ENCODE measurements around the gene PMS2.
"Not testable (repeated sequence)": the region's sequence is repeated elsewhere in the genome, so short reads cannot be mapped to it uniquely, and the experiment has no call there.

PMS2 gene, protein sequence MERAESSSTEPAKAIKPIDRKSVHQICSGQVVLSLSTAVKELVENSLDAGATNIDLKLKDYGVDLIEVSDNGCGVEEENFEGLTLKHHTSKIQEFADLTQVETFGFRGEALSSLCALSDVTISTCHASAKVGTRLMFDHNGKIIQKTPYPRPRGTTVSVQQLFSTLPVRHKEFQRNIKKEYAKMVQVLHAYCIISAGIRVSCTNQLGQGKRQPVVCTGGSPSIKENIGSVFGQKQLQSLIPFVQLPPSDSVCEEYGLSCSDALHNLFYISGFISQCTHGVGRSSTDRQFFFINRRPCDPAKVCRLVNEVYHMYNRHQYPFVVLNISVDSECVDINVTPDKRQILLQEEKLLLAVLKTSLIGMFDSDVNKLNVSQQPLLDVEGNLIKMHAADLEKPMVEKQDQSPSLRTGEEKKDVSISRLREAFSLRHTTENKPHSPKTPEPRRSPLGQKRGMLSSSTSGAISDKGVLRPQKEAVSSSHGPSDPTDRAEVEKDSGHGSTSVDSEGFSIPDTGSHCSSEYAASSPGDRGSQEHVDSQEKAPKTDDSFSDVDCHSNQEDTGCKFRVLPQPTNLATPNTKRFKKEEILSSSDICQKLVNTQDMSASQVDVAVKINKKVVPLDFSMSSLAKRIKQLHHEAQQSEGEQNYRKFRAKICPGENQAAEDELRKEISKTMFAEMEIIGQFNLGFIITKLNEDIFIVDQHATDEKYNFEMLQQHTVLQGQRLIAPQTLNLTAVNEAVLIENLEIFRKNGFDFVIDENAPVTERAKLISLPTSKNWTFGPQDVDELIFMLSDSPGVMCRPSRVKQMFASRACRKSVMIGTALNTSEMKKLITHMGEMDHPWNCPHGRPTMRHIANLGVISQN

DNA sequence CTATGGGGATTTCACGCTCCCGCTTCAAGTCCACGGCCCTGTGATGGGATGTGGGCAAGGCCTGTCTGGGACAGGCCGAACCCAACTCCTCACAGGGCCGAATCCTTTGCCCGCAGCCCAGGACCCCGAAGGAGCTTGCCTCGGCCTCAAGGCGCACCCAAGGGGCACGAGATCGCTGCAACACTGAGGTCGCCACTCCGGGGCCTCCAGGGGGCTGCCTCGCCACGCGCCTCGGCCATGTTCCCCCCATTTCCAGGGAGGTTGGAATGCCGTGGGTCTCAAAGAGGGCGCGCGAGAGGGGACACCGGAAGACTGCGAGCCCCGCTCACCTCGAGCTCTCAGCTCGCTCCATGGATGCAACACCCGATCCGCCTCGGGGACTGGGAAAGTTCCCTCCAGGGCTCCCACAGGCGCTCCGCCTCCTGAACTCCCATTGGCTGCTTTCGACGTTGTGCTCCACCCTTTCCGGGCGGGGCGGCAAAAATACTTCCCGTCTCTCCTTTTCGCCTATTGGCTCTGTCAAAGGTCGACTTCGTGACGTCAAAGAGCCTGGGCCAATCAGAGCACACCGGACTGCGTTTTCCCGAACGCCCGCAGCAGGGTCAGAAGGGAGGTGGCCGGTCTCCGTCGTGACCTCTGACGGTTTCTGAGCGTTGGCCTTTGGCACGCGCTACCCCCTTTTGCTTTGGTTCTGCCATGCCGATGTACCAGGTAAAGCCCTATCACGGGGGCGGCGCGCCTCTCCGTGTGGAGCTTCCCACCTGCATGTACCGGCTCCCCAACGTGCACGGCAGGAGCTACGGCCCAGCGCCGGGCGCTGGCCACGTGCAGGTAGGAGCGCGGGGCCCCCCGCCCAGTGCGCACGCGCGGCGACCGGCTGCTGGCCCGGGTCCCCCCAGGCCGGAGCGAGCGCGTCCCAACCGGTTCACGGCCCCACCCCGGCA lies at the start of gene PMS2, which contains the start of gene AIMP2:
Gene PMS2 (minus strand): TSS at position 382 of the 944 bp plus-strand sequence. CDS start 30 bp downstream, at position 352.
Gene AIMP2 (plus strand): TSS at position 605 of the 944 bp plus-strand sequence. CDS start 92 bp downstream, at position 697.
- DNase-seq = peak; percentile 93 to 95

DNA sequence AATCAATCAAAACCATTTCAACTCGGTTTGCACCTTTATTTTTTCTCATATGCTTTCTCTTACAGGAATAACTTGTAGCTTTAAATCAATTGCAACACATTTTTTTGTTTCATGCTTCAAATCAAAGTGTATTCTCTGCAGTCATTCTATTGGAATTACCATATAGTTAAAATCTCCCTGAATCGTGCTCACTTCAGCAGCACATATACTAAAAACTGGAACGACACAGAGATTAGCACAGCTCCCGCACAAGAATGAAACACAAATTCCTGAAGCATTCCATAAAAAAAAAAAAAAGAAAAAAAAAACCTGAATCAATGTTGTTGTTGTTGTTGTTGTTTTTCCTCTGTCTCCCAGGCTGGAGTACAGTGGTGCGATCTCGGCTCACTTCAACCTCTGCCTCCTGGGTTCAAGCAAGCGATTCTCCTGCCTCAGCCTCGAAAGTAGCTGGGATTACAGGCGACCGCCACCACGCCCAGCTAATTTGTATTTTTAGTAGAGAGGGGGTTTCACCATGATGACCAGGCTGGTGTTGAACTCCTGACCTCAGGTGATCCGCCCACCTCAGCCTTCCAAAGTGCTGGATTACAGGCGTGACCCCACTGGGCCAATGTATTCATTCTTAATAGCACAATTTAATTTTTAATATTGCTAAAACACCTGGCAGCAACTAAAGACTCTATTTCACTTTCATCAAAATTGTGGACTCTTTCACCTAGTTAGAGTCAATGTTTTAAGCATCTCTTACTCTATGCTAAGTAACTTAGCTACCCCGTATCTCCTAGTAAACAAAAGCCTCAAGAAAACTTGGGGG lies 48.7 kb upstream of the PMS2 start:
- DNase-seq = no peak

DNA sequence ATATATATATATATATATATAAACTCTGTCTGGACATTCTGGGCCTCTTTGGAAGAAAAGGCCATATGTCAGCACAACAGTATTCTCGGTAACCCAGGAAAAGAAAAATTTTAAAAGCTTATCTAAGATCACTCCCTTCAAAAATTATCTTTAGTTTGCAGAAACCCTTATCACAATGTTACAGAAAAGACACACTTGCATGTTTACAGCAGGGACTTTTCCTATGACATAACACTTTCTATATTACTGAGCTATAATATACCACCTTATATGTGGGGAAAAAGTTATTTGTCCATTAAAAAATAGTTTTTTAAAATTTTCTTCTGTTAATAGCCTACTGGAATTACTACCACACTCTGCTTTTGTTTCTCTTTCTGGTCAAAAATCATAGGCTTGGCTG lies 47.8 kb upstream of the PMS2 start:
- no peak for DNase-seq

DNA sequence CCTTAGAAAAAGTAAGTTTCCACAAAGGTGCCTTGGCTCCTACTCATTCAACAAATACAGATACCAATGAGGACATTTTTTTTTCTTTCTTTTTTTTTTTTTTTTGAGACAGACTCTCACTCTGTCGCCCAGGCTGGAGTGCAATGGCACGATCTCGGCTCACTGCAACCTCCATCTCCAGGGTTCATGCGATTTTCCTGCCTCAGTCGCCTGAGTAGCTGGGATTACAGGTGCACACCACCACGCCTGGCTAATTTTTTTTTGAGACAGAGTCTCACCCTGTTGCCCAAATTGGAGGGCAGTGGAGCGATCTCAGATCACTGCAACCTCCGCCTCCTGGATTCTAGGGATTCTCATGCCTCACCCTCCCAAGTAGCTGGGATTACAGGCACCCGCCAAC lies 42.3 kb upstream of the PMS2 start:
- not testable (repeated sequence) for DNase-seq

DNA sequence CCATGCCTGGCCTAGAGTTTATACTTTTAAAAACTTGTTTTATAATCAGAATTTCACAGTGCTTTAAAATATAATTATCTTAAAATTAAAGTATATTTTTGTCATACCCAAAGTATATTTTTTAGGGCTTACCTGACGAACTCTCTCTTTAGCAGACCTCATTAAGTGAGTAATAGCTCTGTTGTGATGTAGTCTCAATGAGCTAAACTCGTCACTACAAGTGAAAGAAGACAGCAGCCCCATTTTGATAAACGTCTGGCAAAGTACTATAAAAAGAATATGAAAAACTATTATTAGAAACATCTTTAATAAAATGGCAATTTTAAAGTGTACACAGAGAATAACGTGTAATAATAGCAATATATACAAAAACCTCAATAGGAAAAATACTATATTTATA lies 40.9 kb upstream of the PMS2 start:
- no peak for DNase-seq

DNA sequence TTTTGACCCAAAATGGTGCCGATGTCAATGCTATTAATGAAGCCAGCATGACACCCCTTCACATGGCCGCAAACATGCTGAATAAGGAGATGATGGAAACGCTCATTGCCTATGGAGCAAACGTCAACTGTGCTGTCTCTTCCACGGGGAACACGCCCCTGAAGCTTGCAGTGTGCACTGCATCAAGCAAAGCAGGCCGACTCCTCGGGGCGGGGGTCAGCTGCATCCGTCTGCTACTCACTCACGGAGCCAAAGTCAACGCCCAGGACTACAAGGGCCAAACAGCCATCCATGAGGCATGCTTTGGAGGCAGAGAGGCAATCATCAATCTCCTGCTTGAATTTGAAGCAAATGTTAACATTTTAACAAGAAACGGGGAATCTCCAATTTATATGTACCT lies 26.8 kb upstream of the PMS2 start:
- DNase-seq = no peak

DNA sequence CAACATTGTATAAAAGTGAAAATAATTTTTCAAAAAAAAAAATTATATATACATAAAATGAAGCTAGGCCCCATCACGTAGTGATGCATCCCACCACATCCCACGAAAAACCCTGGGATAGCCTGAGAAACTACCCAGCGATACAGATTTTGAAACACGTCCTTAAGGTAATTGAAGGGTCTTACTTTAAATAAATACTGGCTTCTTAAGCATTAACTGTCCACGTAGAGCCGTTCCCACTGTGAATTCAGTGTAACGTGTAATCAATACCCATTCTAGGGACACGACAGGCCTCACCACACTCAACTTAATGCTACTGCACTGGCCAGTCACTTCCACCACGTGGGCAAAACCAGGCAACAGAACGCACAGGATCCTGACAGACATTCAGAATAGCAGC lies 26.3 kb upstream of the PMS2 start:
- DNase-seq = no peak

DNA sequence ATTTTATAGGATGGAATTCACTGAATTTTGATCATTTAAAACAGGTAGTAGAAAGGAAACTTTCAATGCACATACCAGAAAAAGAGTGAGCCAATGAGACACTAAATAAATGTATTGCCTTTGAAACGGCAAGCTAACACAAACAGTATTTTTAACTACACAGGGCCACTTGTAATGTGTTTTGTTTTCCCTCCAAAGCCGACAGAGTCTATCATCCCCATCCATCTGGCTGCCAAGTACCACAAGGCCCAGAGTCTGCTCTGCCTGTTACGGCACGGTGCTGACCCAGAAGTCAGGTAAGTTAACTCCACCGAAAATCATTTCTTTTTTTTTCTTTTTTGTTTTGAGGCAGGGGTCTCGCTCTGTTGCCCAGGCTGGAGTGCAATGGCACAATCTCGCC lies 23.8 kb upstream of the PMS2 start:
- DNase-seq = no peak

DNA sequence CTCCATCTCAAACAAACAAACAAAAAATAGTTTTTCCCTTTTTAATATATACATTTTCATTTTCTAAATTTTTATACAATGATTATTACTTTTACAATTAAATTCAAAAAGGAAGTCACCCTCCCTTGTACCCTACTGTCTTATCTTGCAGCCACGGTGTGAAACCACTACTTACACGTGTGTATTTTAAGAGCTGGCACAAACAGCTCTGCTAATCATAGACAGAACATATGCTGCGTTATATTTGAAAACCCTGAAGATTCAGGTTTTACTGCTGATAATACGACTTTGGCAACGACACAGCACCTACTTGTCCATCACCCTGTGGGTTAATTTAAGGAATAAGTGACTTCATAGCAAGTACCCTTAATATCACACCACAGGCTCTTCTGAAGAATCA lies 23.3 kb upstream of the PMS2 start:
- no peak for DNase-seq

DNA sequence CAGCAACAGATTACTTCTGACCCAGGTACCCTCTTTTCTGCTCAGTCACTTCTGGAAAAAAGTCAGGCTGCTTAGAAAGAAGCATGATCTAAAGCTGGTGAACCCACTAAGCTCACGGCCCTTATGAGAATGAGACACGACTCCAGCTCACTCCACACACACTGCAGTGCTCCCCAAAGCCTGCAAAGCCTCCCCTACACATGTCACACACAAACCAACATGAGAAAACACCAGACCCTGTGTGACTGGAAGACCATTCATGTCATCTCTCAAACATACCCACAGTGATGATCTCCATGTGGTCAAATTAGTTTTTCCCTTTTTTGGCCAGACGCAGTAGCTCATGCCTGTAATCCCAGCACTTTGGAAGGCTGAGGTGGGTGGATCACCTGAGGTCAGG lies 22.7 kb upstream of the PMS2 start:
- no peak for DNase-seq

DNA sequence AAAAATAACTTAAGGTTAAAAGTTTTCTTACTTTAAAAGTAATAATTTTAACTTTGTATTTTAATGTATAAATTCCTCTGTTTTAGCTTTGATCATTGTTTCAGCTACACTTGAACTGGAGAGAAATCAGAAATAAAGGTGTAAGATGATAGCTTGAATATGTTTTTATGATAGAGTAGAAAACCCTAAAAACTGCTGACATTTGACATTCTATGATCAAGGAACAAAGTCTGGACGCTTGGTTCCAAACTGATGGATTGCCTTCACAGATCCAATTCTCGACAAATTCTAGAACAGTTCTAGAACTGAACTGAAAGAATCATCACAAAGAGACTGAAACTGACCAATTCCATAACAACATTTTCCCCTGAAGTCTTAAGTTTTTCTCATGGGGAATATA lies 22.1 kb upstream of the PMS2 start, which contains the start of gene ANKRD61:
Gene ANKRD61 (plus strand): TSS at position 389 of the 400 bp plus-strand sequence. CDS start 0 bp downstream, at position 389.
- DNase-seq = no peak

DNA sequence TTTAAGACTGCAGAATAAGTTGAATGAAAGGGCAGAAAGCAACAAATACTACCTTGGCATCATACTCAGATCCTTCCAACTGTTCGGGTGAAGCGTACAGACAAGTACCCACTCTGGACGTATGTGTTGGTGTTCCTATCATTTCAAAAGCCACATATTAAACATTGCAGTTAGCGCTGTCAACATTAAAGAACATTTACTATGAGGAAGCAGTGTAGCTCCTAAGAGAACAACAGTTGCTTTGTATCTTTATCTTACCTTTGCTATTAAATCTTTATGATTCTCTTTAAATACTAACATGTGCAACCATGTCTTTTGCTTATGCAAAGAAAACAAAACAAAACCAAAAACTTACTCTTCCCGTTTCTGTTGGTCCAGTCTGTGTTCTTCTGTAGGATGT lies 19.7 kb upstream of the PMS2 start:
- no peak for DNase-seq

DNA sequence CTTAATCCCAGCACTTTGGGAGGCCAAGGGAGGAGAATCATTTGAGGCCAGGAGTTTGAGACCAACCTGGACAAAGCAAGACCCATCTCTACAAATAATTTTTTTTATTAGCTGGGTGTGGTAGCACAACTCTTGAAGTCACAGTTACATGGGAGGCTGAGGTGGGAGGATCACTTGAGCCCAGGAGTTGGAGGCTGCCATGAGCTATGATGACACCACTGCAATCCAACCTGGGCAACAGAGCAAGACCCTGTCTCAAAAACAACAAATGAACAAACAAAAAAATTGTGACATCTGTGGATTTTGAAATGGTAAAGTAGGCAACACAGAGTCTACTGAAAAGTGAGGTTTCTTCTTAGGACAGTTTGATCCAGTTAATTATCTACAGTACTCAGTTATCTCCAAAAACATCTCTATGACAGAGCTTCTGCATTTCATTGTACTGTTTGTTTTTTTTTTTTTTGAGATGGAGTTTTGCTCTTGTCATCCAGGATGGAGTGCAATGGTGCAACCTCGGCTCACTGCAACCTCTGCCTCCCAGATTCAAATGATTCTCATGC lies 19.0 kb upstream of the PMS2 start:
- no peak for DNase-seq

DNA sequence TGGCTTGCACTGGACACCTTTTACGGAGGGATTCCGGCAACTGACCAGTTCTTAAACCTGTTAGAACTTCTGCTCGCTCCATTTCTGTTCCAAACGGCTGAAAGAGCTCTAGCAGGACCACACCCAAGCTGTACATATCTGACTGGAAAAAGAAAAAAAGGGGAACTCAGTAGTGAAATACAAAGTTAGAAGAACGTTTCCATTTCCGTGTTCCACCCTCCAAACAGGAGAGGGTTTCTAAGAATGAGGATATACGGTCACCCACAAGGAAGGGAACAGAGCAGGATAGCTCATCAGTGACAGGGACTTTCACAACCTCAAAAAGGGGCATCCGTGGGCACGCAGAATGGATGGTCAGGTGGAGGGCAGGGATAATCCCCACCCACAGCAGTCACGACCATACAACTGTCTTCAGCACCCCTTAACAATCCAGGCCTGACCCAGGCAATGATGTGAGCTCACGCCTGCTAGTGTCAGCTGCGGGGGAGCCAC lies 18.0 kb upstream of the PMS2 start:
- DNase-seq = no peak

DNA sequence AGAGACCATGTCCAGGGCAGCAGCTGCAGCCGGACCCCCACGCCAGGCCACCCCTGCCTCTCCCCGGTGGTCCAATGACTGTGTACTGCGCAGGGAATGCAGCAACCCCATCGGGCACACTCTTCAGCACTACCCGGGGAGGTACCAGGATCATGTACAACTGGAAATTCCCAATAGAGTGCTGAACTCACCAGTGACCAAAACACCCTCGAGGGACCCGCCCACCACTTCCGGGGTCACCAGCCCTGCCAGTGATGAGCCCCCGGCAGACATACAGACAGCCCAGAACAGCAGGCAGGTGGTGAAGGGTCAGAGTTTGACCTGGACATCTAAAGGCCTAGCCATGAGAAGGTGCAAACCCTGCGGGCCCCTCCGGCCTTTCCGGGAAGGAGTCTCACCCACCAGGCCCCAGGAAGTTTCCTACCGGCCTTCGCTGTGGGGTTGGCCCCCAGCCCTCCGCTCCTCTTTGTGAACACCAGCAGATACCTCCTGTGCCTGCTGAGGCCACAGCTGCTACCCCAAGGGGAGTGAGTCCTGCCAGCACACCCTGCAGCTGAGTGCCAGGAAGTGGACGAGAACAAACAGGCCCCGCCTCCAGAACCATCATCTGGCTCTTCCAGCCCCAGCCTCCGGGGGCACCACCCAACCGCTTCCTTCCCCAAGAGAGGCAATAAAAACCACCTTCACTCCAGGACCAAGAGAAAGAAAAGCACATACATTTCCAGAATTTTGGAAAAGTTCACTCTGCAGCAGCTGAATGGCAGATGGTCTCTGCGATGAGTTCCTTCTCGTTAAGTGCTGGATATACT lies 17.4 kb upstream of the PMS2 start:
- peak; percentile 41 to 45 for DNase-seq

DNA sequence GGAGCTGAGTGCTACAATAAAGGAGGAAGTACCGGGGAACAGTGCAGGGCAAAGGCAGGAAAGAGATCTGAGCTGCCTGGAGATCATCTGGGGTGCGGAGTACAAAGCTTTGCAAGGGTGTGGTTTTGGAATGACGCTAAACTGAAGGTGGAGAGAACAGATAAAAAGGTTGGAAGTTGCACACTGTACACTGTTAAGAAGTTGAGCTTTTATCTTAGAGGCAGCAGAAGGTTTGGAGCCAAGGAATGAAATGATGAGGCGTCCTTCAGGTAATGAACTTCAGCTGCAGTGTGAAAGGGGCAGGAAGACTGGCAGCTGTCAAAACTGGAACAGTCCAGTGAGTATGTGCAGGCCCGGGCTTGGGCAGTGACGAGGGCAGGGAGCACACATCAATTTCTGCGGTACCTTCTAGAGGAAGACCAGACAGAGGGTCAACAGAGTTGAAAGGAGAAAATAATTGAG lies 15.2 kb upstream of the PMS2 start:
- DNase-seq = no peak

DNA sequence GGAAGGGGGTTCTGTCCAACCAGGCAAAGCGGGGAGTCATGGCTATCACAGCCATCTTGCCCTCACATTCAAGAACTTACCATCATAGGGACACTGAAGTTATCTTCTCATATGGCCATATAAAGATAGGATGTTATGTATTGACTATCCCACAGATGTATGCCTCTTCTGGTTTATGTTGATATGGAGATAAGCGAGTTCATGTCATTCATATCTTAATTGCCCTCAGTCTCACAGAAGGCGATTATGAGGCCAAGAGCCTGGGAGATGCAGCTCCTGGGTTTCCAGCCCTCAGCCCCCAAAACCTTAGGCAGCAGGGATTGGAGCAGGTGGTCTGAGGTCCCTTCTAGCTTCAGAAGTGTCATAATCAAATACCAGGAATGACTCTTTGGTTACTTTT lies 13.9 kb upstream of the PMS2 start:
- DNase-seq = no peak

DNA sequence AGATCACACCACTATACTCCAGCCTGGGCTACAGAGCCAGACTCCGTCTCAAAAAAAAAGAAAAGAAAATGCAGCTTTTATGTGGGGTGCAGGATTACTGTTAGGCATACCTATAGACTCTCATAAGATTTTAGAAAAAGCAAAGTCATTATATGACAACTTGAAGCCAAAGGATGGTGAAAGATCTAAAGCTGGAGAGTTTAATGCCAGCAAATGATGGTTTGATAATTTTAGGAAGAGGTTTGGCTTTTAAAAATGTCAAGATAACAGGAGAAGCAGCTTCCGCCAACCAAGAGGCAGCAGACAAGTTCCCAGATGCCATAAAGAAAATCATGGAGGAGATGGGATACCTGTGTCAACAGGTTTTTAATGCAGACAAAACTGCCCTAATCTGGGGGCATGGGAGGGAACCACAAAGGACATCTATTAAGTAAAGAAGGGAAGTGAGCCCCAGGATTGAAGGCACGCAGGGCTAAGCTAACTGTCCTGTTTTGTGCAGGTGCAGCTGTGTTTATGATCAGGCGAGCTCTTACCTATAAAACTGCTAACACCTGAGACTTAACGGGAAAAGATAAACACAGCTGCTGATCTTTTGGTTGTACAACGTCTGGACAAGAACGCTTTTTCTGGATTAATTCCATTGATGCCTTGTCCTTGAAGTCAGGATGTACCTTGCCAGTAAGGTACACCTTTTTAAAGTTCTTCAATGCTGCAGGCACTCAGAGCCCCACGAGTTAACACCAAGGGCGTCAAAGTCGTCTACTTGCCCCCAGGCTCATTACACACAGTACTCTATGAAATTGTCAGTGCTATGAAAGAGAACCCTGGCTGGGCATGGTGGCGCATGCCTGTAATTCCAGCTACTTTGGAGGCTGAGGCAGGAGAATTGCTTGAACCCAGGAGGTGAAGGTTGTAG lies 11.8 kb upstream of the PMS2 start:
- no peak for DNase-seq

DNA sequence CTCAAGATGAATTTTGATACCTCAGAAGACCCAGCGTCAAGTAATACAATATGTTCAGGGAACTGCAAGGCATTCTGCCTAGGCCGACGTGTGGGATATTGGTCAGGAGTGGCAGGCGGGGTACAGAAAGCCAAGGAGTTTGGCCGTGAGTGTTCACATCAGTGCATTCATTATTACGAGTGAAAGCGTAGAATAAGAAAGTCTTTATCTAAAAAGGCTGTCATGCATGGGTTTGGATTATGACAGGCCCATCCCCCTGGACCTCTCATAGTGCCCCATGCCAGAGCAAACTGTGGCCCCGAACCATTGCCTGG lies 7.8 kb upstream of the PMS2 start:
- no peak for DNase-seq
